H9 (cell line): Measurements from ENCODE around the gene STK10. TPM values are rescaled to one million over a fixed set of nuclear protein-coding genes. Genes with fewer than 3 reads are reported as not detected.

Experiments
- DNase-seq: peaks from one replicate; pipeline ENCODE4 v3.0.0-alpha.2; 2017
- H2AFZ ChIP-seq: one replicate; pipeline ENCODE4 v1.6.1; 2013; ENCODE audit warnings: mild to moderate bottlenecking, low read length, control low read depth, moderate library complexity
- H2AK5ac ChIP-seq: 2 replicates; pipeline ENCODE4 v1.6.1; 2013; ENCODE audit warnings: low read length, control low read depth, mixed read lengths; ENCODE audit not compliant: insufficient read length
- H2BK120ac ChIP-seq: one replicate; pipeline ENCODE4 v1.6.1; 2013; ENCODE audit warnings: low read depth, mild to moderate bottlenecking, low read length, control low read depth, inconsistent platforms; ENCODE audit not compliant: poor library complexity, severe bottlenecking
- H2BK12ac ChIP-seq: 2 replicates; pipeline ENCODE4 v1.6.1; 2013; ENCODE audit warnings: low read length, control low read depth, mixed read lengths, low read depth; ENCODE audit not compliant: insufficient read length
- H2BK15ac ChIP-seq: 2 replicates; pipeline ENCODE4 v1.6.1; 2013; ENCODE audit warnings: low read depth, low read length, control low read depth
- H2BK20ac ChIP-seq: one replicate; pipeline ENCODE4 v1.6.1; 2013; ENCODE audit warnings: low read depth, mild to moderate bottlenecking, low read length, control low read depth, inconsistent platforms; ENCODE audit not compliant: poor library complexity, severe bottlenecking
- H2BK5ac ChIP-seq: 2 replicates; pipeline ENCODE4 v1.6.1; 2013; ENCODE audit warnings: low read length, control low read depth, mixed read lengths; ENCODE audit not compliant: insufficient read length
- H3K14ac ChIP-seq: 2 replicates; pipeline ENCODE4 v1.6.1; 2013; ENCODE audit warnings: low read length, control low read depth; ENCODE audit not compliant: insufficient read depth
- H3K18ac ChIP-seq: 2 replicates; pipeline ENCODE4 v1.6.1; 2013; ENCODE audit warnings: low read depth, mild to moderate bottlenecking, mixed read lengths, low read length, control low read depth; ENCODE audit not compliant: insufficient read length
- H3K23ac ChIP-seq: 2 replicates; pipeline ENCODE4 v1.6.1; 2013; ENCODE audit warnings: low read length, control low read depth, mixed read lengths, low read depth; ENCODE audit not compliant: insufficient read length
- H3K23me2 ChIP-seq: 2 replicates; pipeline ENCODE4 v1.6.1; 2013; ENCODE audit warnings: low read depth, mild to moderate bottlenecking, mixed read lengths, low read length, control low read depth; ENCODE audit not compliant: insufficient read length, poor library complexity, severe bottlenecking
- H3K27ac ChIP-seq: 2 replicates; pipeline ENCODE4 v1.5.1; 2013; ENCODE audit warnings: low read length, control low read depth, mixed read lengths, low read depth; ENCODE audit not compliant: insufficient read length
- H3K27me3 ChIP-seq: 2 replicates; pipeline ENCODE4 v1.6.1; 2013; ENCODE audit warnings: low read length, control low read depth, inconsistent platforms; ENCODE audit not compliant: insufficient read depth
- H3K4ac ChIP-seq: 2 replicates; pipeline ENCODE4 v1.6.1; 2013; ENCODE audit warnings: low read depth, mild to moderate bottlenecking, control low read depth, inconsistent platforms, low read length, moderate library complexity
- H3K4me1 ChIP-seq: 2 replicates; pipeline ENCODE4 v1.6.1; 2013; ENCODE audit warnings: low read length, control low read depth, inconsistent platforms; ENCODE audit not compliant: insufficient read depth
- H3K4me2 ChIP-seq: 2 replicates; pipeline ENCODE4 v1.6.1; 2013; ENCODE audit warnings: low read length, control low read depth, mixed read lengths; ENCODE audit not compliant: insufficient read length, insufficient read depth
- H3K56ac ChIP-seq: 2 replicates; pipeline ENCODE4 v1.6.1; 2013; ENCODE audit warnings: low read depth, mild to moderate bottlenecking, mixed read lengths, low read length, control low read depth; ENCODE audit not compliant: insufficient read length
- H3K79me1 ChIP-seq: 2 replicates; pipeline ENCODE4 v1.6.1; 2013; ENCODE audit warnings: low read depth, mild to moderate bottlenecking, moderate library complexity, low read length, control low read depth, inconsistent platforms; ENCODE audit not compliant: insufficient read depth, poor library complexity, severe bottlenecking
- H3K79me2 ChIP-seq: 2 replicates; pipeline ENCODE4 v1.6.1; 2013; ENCODE audit warnings: low read length, control low read depth, inconsistent platforms; ENCODE audit not compliant: insufficient read depth
- H3K9ac ChIP-seq: 2 replicates; pipeline ENCODE4 v1.6.1; 2013; ENCODE audit warnings: low read length, control low read depth, mixed read lengths; ENCODE audit not compliant: insufficient read length; ENCODE audit errors: extremely low read depth
- H3K9me3 ChIP-seq: one replicate; pipeline ENCODE4 v1.6.1; 2013; ENCODE audit warnings: low read depth, low read length, inconsistent platforms; ENCODE audit not compliant: control insufficient read depth
- H3T11ph ChIP-seq: one replicate; pipeline ENCODE4 v1.6.1; 2013; ENCODE audit warnings: mild to moderate bottlenecking, low read length, control low read depth, inconsistent platforms
- H4K20me1 ChIP-seq: one replicate; pipeline ENCODE4 v1.6.1; 2013; ENCODE audit not compliant: control insufficient read depth, insufficient read length, insufficient read depth
- H4K5ac ChIP-seq: 2 replicates; pipeline ENCODE4 v1.6.1; 2013; ENCODE audit warnings: low read depth, mild to moderate bottlenecking, mixed read lengths, low read length, control low read depth; ENCODE audit not compliant: insufficient read length
- H4K8ac ChIP-seq: replicated peaks from 2 replicates; pipeline ENCODE4 v1.6.1; 2013; ENCODE audit warnings: low read length, control low read depth, mixed read lengths, low read depth; ENCODE audit not compliant: insufficient read length
- H4K91ac ChIP-seq: 2 replicates; pipeline ENCODE4 v1.6.1; 2013; ENCODE audit warnings: low read depth, mild to moderate bottlenecking, moderate library complexity, mixed read lengths, low read length, control low read depth; ENCODE audit not compliant: insufficient read length
- H3K27ac Mint-ChIP-seq, 3 experiments: 2 replicates in 2 of 3; 3 replicates in 1 of 3; pipeline ENCODE4 v1.8.0; 2020 to 2021; ENCODE audit warnings: mixed read lengths in 3 of 3, mild to moderate bottlenecking in 1 of 3, moderate library complexity in 1 of 3
- H3K27me3 Mint-ChIP-seq: 2 replicates; pipeline ENCODE4 v1.8.0; 2021; ENCODE audit warnings: low read depth, mild to moderate bottlenecking, moderate library complexity, mixed read lengths
- H3K36me3 Mint-ChIP-seq, 3 experiments: 2 replicates in 2 of 3; 3 replicates in 1 of 3; pipeline ENCODE4 v1.8.0; 2020 to 2021; ENCODE audit warnings: low read depth in 3 of 3, mixed read lengths in 3 of 3; ENCODE audit not compliant: insufficient read depth in 1 of 3
- H3K4me1 Mint-ChIP-seq, 2 experiments: 2 replicates each; pipeline ENCODE4 v1.8.0; 2020; ENCODE audit warnings: mixed read lengths in 2 of 2
- H3K4me3 Mint-ChIP-seq, 2 experiments: 2 replicates in 1 of 2; 3 replicates in 1 of 2; pipeline ENCODE4 v1.8.0; 2020 to 2021; ENCODE audit warnings: mild to moderate bottlenecking in 2 of 2, mixed read lengths in 2 of 2, moderate library complexity in 1 of 2
- H3K9me3 Mint-ChIP-seq, 2 experiments: 2 replicates in 1 of 2; 3 replicates in 1 of 2; pipeline ENCODE4 v1.8.0; 2020; ENCODE audit warnings: mild to moderate bottlenecking in 2 of 2, mixed read lengths in 2 of 2, moderate library complexity in 1 of 2
- CTCF ChIP-seq: fragments of 200-600 bp; sonication (generic); conservative IDR thresholded peaks from 3 replicates; pipeline ENCODE4 v1.8.0; 2021; ENCODE audit warnings: antibody characterized with exemption, mild to moderate bottlenecking
- WGBS: extraction: QIAGEN DNeasy Blood & Tissue Kit; methylation state at CpG from one replicate; pipeline ENCODE4 v1.1.7; 2013; ENCODE audit warnings: missing lambda C conversion rate, low lambda C conversion rate, mixed read lengths; ENCODE audit not compliant: insufficient read length; ENCODE audit errors: extremely low coverage; 5-methylcytosine and 5-hydroxymethylcytosine counted together
- total RNA-seq: library from RNA; stranded (reverse); gene quantifications from 2 replicates; pipeline ENCODE4 v1.2.1, GENCODE V29; 2021

STK10 gene
- total RNA-seq, 1 experiment from 2014 or later = 14.6 TPM

- no peak for DNase-seq
Observed at GRCh38 chr5:172015346-172015745, 172.7 kb downstream of the STK10 start.

More at GRCh38 chr5:172015346-172015745, 172.7 kb downstream of the STK10 start:
- Histone ChIP-seq H2BK12ac (no peak overlapping the region), H4K5ac (no peak overlapping the region), H3K27ac (no peak overlapping the region), H3K23me2 (no peaks in the 10 kb centered on the region), H3K4ac (no peak overlapping the region), H4K91ac (no peak overlapping the region), H2BK5ac (no peak overlapping the region), H4K8ac (no peak overlapping the region), H3K27me3 (no peaks in the 10 kb centered on the region), H3K79me1 (no peaks in the 10 kb centered on the region), H3K18ac (no peak overlapping the region), H3K4me1 (no peaks in the 10 kb centered on the region), H2BK15ac (no peak overlapping the region), H3K23ac (no peak overlapping the region), H4K20me1 (no peaks in the 10 kb centered on the region), H3K79me2 (no peaks in the 10 kb centered on the region), H2BK120ac (no peak overlapping the region), H2AK5ac (no peak overlapping the region), H3K4me2 (no peak overlapping the region), H3K56ac (no peak overlapping the region), H3K14ac (no peak overlapping the region), H2AFZ (no peak overlapping the region), H3T11ph (no peak overlapping the region), H3K9ac (no peak overlapping the region), H3K9me3 (no peaks in the 10 kb centered on the region), H2BK20ac (no peak overlapping the region)
- H3K27me3 Mint-ChIP-seq = no peaks in the 10 kb centered on the region
- H3K4me1 Mint-ChIP-seq = peaks cover 7 to 10% of the 10 kb centered on the region in 2 experiments
- H3K36me3 Mint-ChIP-seq = peaks cover 0 to 3% (median 0%) of the 10 kb centered on the region in 3 experiments; a peak in 2 of 7 replicates
- H3K9me3 Mint-ChIP-seq = no peaks in the 10 kb centered on the region
- TF ChIP-seq CTCF = no peak
- H3K27ac Mint-ChIP-seq = peak overlapping the region in 2 of 3 experiments; percentile 6 to 7; a peak in 2 of 7 replicates
- no peak overlapping the region for H3K4me3 Mint-ChIP-seq
- WGBS = no CpG with 5 or more reads among the region's 4 CpGs
